MM.1S (cell line): ENCODE data around the gene BCAP31.

ENCODE experiments used
- DNase-seq: peaks from one replicate; pipeline ENCODE4 v3.0.0-alpha.2; 2015
- H2AFZ ChIP-seq: fragments of 300-600 bp; sonication (generic); 2 replicates; pipeline ENCODE4 v1.6.0; 2016; ENCODE audit warnings: antibody characterized with exemption, low read length
- H3F3A ChIP-seq: fragments of 300-600 bp; sonication (generic); 2 replicates; pipeline ENCODE4 v1.6.1; 2016; ENCODE audit warnings: mild to moderate bottlenecking, antibody characterized with exemption, low read length, moderate library complexity, mixed read lengths; ENCODE audit not compliant: insufficient read depth
- H3K27ac ChIP-seq: fragments of 300-600 bp; sonication (generic); 2 replicates; pipeline ENCODE4 v1.5.1; 2016; ENCODE audit warnings: mild to moderate bottlenecking, low read length
- H3K27me3 ChIP-seq: fragments of 300-600 bp; sonication (generic); replicated peaks from 2 replicates; pipeline ENCODE4 v1.6.0; 2016; ENCODE audit warnings: low read length; ENCODE audit not compliant: insufficient read depth
- H3K36me3 ChIP-seq: fragments of 300-600 bp; sonication (generic); replicated peaks from 2 replicates; pipeline ENCODE4 v1.6.1; 2016; ENCODE audit warnings: mild to moderate bottlenecking, low read length, mixed read lengths; ENCODE audit not compliant: insufficient read depth
- H3K4me1 ChIP-seq: fragments of 300-600 bp; sonication (generic); 2 replicates; pipeline ENCODE4 v1.6.1; 2016; ENCODE audit warnings: low read length, mixed read lengths
- H3K4me2 ChIP-seq: fragments of 300-600 bp; sonication (generic); 2 replicates; pipeline ENCODE4 v1.6.0; 2016; ENCODE audit warnings: low read depth, low read length
- H3K4me3 ChIP-seq: fragments of 300-600 bp; sonication (generic); 2 replicates; pipeline ENCODE4 v1.5.1; 2016; ENCODE audit warnings: low read length, mixed read lengths
- H3K79me2 ChIP-seq: fragments of 300-600 bp; sonication (generic); 2 replicates; pipeline ENCODE4 v1.6.1; 2016; ENCODE audit warnings: mixed run types, low read length, mixed read lengths
- H3K9ac ChIP-seq: fragments of 300-600 bp; sonication (generic); 2 replicates; pipeline ENCODE4 v1.6.1; 2016; ENCODE audit warnings: low read length, mixed read lengths
- H3K9me2 ChIP-seq: fragments of 300-600 bp; sonication (generic); replicated peaks from 2 replicates; pipeline ENCODE4 v1.6.1; 2016; ENCODE audit warnings: mild to moderate bottlenecking, low read length, mixed read lengths; ENCODE audit not compliant: insufficient read depth
- H3K9me3 ChIP-seq: fragments of 300-600 bp; sonication (generic); replicated peaks from 2 replicates; pipeline ENCODE4 v1.6.1; 2016; ENCODE audit warnings: mild to moderate bottlenecking, low read length, mixed read lengths; ENCODE audit not compliant: insufficient read depth
- H4K20me1 ChIP-seq: fragments of 300-600 bp; sonication (generic); 2 replicates; pipeline ENCODE4 v1.6.1; 2016; ENCODE audit warnings: mild to moderate bottlenecking, low read length, moderate library complexity, mixed read lengths; ENCODE audit not compliant: insufficient read depth
- EZH2 ChIP-seq: fragments of 300-600 bp; sonication (generic); optimal IDR thresholded peaks from 2 replicates; pipeline ENCODE3; 2017; ENCODE audit warnings: low read depth, mild to moderate bottlenecking, antibody characterized with exemption, low read length, mixed read lengths
- EZH2phosphoT487 ChIP-seq: fragments of 300-600 bp; sonication (generic); IDR thresholded peaks from 2 replicates; pipeline ENCODE4 v1.6.1; 2018; ENCODE audit warnings: antibody characterized with exemption, low read length
- TF ChIP-seq, protein P1 (sequence below): fragments of 300-600 bp; sonication (generic); IDR thresholded peaks from 2 replicates; pipeline ENCODE4 v1.5.1; 2016; ENCODE audit warnings: antibody characterized with exemption, low read length, mixed read lengths

Gene BCAP31

DNA sequence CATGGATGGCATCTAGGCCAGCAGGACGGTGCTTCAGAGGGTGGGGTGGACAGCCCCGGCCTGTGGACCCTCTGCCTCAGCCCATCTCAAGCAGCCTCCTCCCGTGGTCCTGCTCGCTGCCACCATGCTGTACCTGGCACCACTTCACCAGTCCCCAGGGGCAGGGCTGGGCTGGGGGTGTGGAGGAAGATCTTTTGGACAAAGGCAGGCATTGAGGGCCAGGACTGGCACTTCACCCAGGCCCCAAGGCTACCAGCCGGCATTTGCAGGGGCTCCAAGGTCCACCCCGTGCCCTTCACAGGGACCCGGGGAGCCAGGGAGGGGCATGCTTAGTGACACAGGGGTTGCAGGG is 40.6 kb upstream of the BCAP31 start:
- Histone ChIP-seq H3K4me1 (no peaks in the 10 kb centered on the region), H2AFZ (no peak overlapping the region), H3K9ac (no peak overlapping the region)

GRCh38 chrX:153763989-153764755 is 40.0 kb upstream of the BCAP31 start, which contains the start of gene PLXNB3:
PLXNB3 (plus strand) TSS chrX:153764249; CDS start chrX:153765536, 1,287 bp downstream.
- H3K36me3 ChIP-seq: no peaks in the 10 kb centered on the region
- no peak within 1 kb of the TSS for H3K27ac ChIP-seq
- H3K9ac ChIP-seq: no peak within 1 kb of the TSS
- peak within 1 kb of the TSS; percentile 48; the same call in 1 of the 2 replicates for H3K4me2 ChIP-seq
- no peaks in the 10 kb centered on the region for H3K9me2 ChIP-seq
- peak; percentile 61 for DNase-seq
- no peaks in the 10 kb centered on the region for H3K79me2 ChIP-seq
- no peaks in the 10 kb centered on the region for H3K27me3 ChIP-seq
- H3F3A ChIP-seq: no peaks in the 10 kb centered on the region
- no peaks in the 10 kb centered on the region for H3K4me1 ChIP-seq
- no peak for TF ChIP-seq EZH2
- TF ChIP-seq EZH2phosphoT487: no peak
- TF ChIP-seq, protein P1, sequence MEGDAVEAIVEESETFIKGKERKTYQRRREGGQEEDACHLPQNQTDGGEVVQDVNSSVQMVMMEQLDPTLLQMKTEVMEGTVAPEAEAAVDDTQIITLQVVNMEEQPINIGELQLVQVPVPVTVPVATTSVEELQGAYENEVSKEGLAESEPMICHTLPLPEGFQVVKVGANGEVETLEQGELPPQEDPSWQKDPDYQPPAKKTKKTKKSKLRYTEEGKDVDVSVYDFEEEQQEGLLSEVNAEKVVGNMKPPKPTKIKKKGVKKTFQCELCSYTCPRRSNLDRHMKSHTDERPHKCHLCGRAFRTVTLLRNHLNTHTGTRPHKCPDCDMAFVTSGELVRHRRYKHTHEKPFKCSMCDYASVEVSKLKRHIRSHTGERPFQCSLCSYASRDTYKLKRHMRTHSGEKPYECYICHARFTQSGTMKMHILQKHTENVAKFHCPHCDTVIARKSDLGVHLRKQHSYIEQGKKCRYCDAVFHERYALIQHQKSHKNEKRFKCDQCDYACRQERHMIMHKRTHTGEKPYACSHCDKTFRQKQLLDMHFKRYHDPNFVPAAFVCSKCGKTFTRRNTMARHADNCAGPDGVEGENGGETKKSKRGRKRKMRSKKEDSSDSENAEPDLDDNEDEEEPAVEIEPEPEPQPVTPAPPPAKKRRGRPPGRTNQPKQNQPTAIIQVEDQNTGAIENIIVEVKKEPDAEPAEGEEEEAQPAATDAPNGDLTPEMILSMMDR: peak; percentile 85
- H4K20me1 ChIP-seq: no peaks in the 10 kb centered on the region
- no peak within 1 kb of the TSS for H2AFZ ChIP-seq
- no peak within 1 kb of the TSS for H3K4me3 ChIP-seq
- no peaks in the 10 kb centered on the region for H3K9me3 ChIP-seq

More for the DNA sequence above, 40.6 kb upstream of the BCAP31 start:
- Histone ChIP-seq H3K27ac (no peak overlapping the region), H3K9me2 (no peaks in the 10 kb centered on the region), H3K4me2 (no peak overlapping the region), H3K9me3 (no peaks in the 10 kb centered on the region), H3K36me3 (no peaks in the 10 kb centered on the region), H3K79me2 (no peaks in the 10 kb centered on the region), H3F3A (no peaks in the 10 kb centered on the region), H3K27me3 (peaks cover 2% of the 10 kb centered on the region; the same call in 1 of the 2 replicates), H4K20me1 (no peaks in the 10 kb centered on the region), H3K4me3 (no peak overlapping the region)
- DNase-seq: no peak
- TF ChIP-seq EZH2 (no peak), EZH2phosphoT487 (no peak)
- TF ChIP-seq, protein P1: no peak

GRCh38 chrX:153763298-153763932 is 39.2 kb upstream of the BCAP31 start:
- TF ChIP-seq, protein P1: no peak
- no peak for TF ChIP-seq EZH2
- TF ChIP-seq EZH2phosphoT487: no peak
- no peaks in the 10 kb centered on the region for H3K4me1 ChIP-seq
- H3K27ac ChIP-seq: no peak overlapping the region
- no peak for DNase-seq
- no peaks in the 10 kb centered on the region for H4K20me1 ChIP-seq
- no peaks in the 10 kb centered on the region for H3K36me3 ChIP-seq
- H3K4me3 ChIP-seq: no peak overlapping the region
- no peaks in the 10 kb centered on the region for H3K9me2 ChIP-seq
- H3F3A ChIP-seq: no peaks in the 10 kb centered on the region
- H2AFZ ChIP-seq: no peak overlapping the region
- H3K9ac ChIP-seq: no peak overlapping the region
- no peaks in the 10 kb centered on the region for H3K9me3 ChIP-seq
- H3K27me3 ChIP-seq: no peaks in the 10 kb centered on the region
- no peaks in the 10 kb centered on the region for H3K79me2 ChIP-seq
- no peak overlapping the region for H3K4me2 ChIP-seq
